HepG2 (cell line): ENCODE measurements around the gene LIF. TPM values are rescaled to one million over a fixed set of nuclear protein-coding genes. Genes with fewer than 3 reads are reported as not detected.

Experiments
- CHD4 ChIP-seq: fragments of 200-600 bp; sonication (generic); IDR thresholded peaks from 2 replicates; pipeline ENCODE4 v1.7.0; 2017; ENCODE audit warnings: mild to moderate bottlenecking, low read length, borderline replicate concordance
- DNMT3B ChIP-seq: conservative IDR thresholded peaks from 2 replicates; pipeline ENCODE4 v1.6.1; 2016; ENCODE audit warnings: missing biosample characterization, control low read depth
- ERF ChIP-seq: IDR thresholded peaks from 2 replicates; pipeline ENCODE4 v1.6.1; 2018; ENCODE audit warnings: missing biosample characterization, missing genetic modification reagents
- IKZF1 ChIP-seq: fragments of 450-650 bp; IDR thresholded peaks from 2 replicates; pipeline ENCODE4 v1.7.1; 2016
- SMAD9 ChIP-seq: sonication (generic); formaldehyde crosslinking; IDR thresholded peaks from 2 replicates; pipeline ENCODE4 v1.5.1; 2020; ENCODE audit warnings: mild to moderate bottlenecking, missing genetic modification reagents
- SPEN ChIP-seq: sonication (generic); formaldehyde crosslinking; IDR thresholded peaks from 2 replicates; pipeline ENCODE4 v1.5.1; 2020; ENCODE audit warnings: low read depth, mild to moderate bottlenecking, missing genetic modification reagents
- TBL1XR1 ChIP-seq: fragments of 150-350 bp; IDR thresholded peaks from 2 replicates; pipeline ENCODE4 v1.6.1; 2014; ENCODE audit warnings: borderline replicate concordance, low read length; ENCODE audit not compliant: partially characterized antibody
- THYN1 ChIP-seq: sonication (generic); formaldehyde crosslinking; IDR thresholded peaks from 2 replicates; pipeline ENCODE4 v1.8.1; 2023; ENCODE audit warnings: low read depth, mild to moderate bottlenecking, moderate library complexity, missing genetic modification reagents, borderline replicate concordance
- ZNF251 ChIP-seq: sonication (generic); formaldehyde crosslinking; IDR thresholded peaks from 2 replicates; pipeline ENCODE4 v1.9.0; 2021; ENCODE audit warnings: mild to moderate bottlenecking, missing genetic modification reagents
- ZNF614 ChIP-seq: IDR thresholded peaks from 2 replicates; pipeline ENCODE4 v1.6.1; 2018; ENCODE audit warnings: missing biosample characterization, missing genetic modification reagents, inconsistent platforms, borderline replicate concordance
- polyA plus RNA-seq, 8 experiments: library from polyadenylated mRNA; depleted of rRNA in 3 of 8; stranded (reverse) in 7 of 8; unstranded in 1 of 8; fragments of >200 nt; fragmentation: Illumina TruSeq in 4 of 8; extraction: Trizol in 4 of 8; gene quantifications; 2 replicates each; pipeline versions ENCODE4 v1.2.1 to v1.2.3, GENCODE V29; 2011 to 2016; ENCODE audit warnings: low read depth in 4 of 8, missing spikeins in 1 of 8, mixed read lengths in 1 of 8; ENCODE audit not compliant: insufficient read depth in 1 of 8
- total RNA-seq, 5 experiments: library from RNA; depleted of rRNA; stranded (reverse); fragments of >200 nt; fragmentation: Illumina TruSeq; extraction: Trizol; gene quantifications; 2 replicates each; pipeline ENCODE4 v1.2.3, GENCODE V29; 2016; ENCODE audit warnings: low read depth in 1 of 5
- TF ChIP-seq, protein P1 (sequence below), 2 experiments: fragments of 450-650 bp in 1 of 2; sonication (generic) in 1 of 2; formaldehyde crosslinking in 1 of 2; IDR thresholded peaks; 2 replicates each; pipeline versions ENCODE4 v1.6.1 to v1.8.0; 2016 to 2022; ENCODE audit warnings: antibody characterized with exemption in 1 of 2, mild to moderate bottlenecking in 1 of 2, missing genetic modification reagents in 1 of 2
- TF ChIP-seq, protein P2 (sequence below): IDR thresholded peaks from 2 replicates; pipeline ENCODE4 v1.4.0; 2020; ENCODE audit warnings: mild to moderate bottlenecking, missing genetic modification reagents
- TF ChIP-seq, protein P3 (sequence below): sonication (generic); formaldehyde crosslinking; IDR thresholded peaks from 2 replicates; pipeline ENCODE4 v1.4.0; 2020; ENCODE audit warnings: missing genetic modification reagents, low read depth, mild to moderate bottlenecking, borderline replicate concordance

LIF gene
- total and polyA plus RNA-seq, 2 of the 13 experiments (the other 11 are each of a cell fraction or from before 2014, with no cell fraction given) = 3.6 to 8.5 TPM

DNA sequence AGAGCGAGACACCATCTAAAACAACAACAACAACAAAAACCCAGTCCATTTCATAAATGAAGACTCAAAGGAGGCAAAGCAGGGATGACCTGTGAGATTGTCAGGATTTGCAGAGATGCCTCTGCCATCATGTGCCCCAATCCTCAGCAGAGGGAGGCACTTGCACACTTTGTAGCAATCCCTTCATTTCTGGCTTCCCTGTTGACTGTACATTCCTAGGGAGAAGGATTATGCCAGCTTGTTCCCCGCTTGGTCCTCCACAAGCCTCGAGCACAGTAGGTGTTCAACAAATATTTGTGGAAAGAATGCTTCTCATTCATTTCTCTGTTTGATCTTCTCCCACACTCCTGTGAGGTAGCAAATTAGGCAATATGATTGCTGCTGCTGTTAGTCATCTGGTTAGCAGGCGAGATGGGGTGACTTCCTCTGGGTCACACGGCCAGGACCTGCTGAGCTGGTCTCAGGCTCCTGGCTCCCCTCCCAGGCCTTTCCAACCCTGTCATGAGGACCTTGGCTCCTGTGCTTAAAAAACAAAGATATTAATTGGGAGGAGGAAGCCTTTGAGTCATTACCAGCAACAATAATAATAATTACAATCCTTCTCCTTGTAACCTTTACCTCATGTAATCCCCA is 34.1 kb downstream of the LIF start (continued):
- TF ChIP-seq, protein P1, sequence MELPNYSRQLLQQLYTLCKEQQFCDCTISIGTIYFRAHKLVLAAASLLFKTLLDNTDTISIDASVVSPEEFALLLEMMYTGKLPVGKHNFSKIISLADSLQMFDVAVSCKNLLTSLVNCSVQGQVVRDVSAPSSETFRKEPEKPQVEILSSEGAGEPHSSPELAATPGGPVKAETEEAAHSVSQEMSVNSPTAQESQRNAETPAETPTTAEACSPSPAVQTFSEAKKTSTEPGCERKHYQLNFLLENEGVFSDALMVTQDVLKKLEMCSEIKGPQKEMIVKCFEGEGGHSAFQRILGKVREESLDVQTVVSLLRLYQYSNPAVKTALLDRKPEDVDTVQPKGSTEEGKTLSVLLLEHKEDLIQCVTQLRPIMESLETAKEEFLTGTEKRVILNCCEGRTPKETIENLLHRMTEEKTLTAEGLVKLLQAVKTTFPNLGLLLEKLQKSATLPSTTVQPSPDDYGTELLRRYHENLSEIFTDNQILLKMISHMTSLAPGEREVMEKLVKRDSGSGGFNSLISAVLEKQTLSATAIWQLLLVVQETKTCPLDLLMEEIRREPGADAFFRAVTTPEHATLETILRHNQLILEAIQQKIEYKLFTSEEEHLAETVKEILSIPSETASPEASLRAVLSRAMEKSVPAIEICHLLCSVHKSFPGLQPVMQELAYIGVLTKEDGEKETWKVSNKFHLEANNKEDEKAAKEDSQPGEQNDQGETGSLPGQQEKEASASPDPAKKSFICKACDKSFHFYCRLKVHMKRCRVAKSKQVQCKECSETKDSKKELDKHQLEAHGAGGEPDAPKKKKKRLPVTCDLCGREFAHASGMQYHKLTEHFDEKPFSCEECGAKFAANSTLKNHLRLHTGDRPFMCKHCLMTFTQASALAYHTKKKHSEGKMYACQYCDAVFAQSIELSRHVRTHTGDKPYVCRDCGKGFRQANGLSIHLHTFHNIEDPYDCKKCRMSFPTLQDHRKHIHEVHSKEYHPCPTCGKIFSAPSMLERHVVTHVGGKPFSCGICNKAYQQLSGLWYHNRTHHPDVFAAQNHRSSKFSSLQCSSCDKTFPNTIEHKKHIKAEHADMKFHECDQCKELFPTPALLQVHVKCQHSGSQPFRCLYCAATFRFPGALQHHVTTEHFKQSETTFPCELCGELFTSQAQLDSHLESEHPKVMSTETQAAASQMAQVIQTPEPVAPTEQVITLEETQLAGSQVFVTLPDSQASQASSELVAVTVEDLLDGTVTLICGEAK (IDR thresholded peaks at IDR 0.05) = no peak
- TF ChIP-seq, protein P1 (CRISPR knock-in tag; IDR thresholded peaks at IDR 0.05) = no peak
- no peak for TF ChIP-seq SPEN (CRISPR knock-in tag)
- peak; percentile 75 for TF ChIP-seq ERF (CRISPR knock-in tag)
- TF ChIP-seq, protein P2, sequence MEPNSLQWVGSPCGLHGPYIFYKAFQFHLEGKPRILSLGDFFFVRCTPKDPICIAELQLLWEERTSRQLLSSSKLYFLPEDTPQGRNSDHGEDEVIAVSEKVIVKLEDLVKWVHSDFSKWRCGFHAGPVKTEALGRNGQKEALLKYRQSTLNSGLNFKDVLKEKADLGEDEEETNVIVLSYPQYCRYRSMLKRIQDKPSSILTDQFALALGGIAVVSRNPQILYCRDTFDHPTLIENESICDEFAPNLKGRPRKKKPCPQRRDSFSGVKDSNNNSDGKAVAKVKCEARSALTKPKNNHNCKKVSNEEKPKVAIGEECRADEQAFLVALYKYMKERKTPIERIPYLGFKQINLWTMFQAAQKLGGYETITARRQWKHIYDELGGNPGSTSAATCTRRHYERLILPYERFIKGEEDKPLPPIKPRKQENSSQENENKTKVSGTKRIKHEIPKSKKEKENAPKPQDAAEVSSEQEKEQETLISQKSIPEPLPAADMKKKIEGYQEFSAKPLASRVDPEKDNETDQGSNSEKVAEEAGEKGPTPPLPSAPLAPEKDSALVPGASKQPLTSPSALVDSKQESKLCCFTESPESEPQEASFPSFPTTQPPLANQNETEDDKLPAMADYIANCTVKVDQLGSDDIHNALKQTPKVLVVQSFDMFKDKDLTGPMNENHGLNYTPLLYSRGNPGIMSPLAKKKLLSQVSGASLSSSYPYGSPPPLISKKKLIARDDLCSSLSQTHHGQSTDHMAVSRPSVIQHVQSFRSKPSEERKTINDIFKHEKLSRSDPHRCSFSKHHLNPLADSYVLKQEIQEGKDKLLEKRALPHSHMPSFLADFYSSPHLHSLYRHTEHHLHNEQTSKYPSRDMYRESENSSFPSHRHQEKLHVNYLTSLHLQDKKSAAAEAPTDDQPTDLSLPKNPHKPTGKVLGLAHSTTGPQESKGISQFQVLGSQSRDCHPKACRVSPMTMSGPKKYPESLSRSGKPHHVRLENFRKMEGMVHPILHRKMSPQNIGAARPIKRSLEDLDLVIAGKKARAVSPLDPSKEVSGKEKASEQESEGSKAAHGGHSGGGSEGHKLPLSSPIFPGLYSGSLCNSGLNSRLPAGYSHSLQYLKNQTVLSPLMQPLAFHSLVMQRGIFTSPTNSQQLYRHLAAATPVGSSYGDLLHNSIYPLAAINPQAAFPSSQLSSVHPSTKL (CRISPR knock-in tag) = peak; percentile 94
- no peak for TF ChIP-seq THYN1
- no peak for TF ChIP-seq ZNF251 (CRISPR knock-in tag)
- TF ChIP-seq SMAD9 (CRISPR knock-in tag) = no peak
- TF ChIP-seq DNMT3B (CRISPR knock-in tag) = no peak
- no peak for TF ChIP-seq CHD4
- TF ChIP-seq IKZF1 = no peak
- TF ChIP-seq, protein P3, sequence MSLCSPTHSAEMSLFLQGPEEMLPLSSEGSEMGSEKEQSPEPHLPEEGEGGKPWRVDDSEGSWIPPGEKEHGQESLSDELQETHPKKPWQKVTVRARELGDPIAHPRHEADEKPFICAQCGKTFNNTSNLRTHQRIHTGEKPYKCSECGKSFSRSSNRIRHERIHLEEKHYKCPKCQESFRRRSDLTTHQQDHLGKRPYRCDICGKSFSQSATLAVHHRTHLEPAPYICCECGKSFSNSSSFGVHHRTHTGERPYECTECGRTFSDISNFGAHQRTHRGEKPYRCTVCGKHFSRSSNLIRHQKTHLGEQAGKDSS = no peak
- TF ChIP-seq ZNF614 = peak; percentile 89
- no peak for TF ChIP-seq TBL1XR1
